B cell (primary cell): Measurements from ENCODE around the gene LCE4A. TPM values are rescaled to one million over a fixed set of nuclear protein-coding genes. Genes with fewer than 3 reads are reported as not detected.

Experiments
- ATAC-seq: fragments of 200-7000 bp; cut with Tn5 transposase; one replicate; pipeline ENCODE4 v1.10.0; 2021; ENCODE audit warnings: low read depth, mild to moderate bottlenecking, moderate number of reproducible peaks, moderate library complexity
- CTCF ChIA-PET: fragments of 350-600 bp; sonication (Branson Sonifier 250); formaldehyde crosslinking; loops from one replicate; lab custom pipeline; 2021; ENCODE audit warnings: antibody characterized with exemption, inconsistent platforms; lab: Charles Lee
- POLR2A ChIA-PET: fragments of 350-600 bp; sonication (Branson Sonifier 250); formaldehyde crosslinking; loops from one replicate; lab custom pipeline; 2021; ENCODE audit warnings: antibody characterized with exemption; lab: Charles Lee
- DNase-seq: peaks from one replicate; pipeline ENCODE4 v3.0.0; 2013
- H2AFZ ChIP-seq: 2 replicates; pipeline ENCODE4 v1.6.1; 2012; ENCODE audit warnings: mild to moderate bottlenecking, low read depth, low read length; ENCODE audit not compliant: insufficient read depth, poor library complexity, severe bottlenecking
- H3K27ac ChIP-seq, 2 donors: 1 replicate in 1 of 2; 2 replicates in 1 of 2; pipeline ENCODE4 v1.5.1; 2012 to 2013; ENCODE audit warnings: low read length in 2 of 2, mild to moderate bottlenecking in 2 of 2, moderate library complexity in 1 of 2
- H3K27me3 ChIP-seq, 4 experiments: fragments of 200-600 bp in 1 of 4; sonication (generic) in 1 of 4; replicated peaks in 1 of 4; 1 replicate in 2 of 4; 2 replicates in 2 of 4; pipeline versions ENCODE4 v1.6.1 to v1.7.0; 2013 to 2016; ENCODE audit warnings: low read length in 3 of 4, mild to moderate bottlenecking in 2 of 4, mixed read lengths in 1 of 4, moderate library complexity in 1 of 4; ENCODE audit not compliant: insufficient read depth in 4 of 4, control insufficient read depth in 3 of 4; ENCODE audit errors: control extremely low read depth in 1 of 4
- H3K36me3 ChIP-seq, 2 experiments: replicated peaks in 1 of 2; 1 replicate in 1 of 2; 2 replicates in 1 of 2; pipeline versions ENCODE4 v1.6.1 to v1.7.1; 2013; ENCODE audit warnings: low read length in 1 of 2; ENCODE audit not compliant: insufficient read depth in 2 of 2, control insufficient read depth in 1 of 2; ENCODE audit errors: control extremely low read depth in 1 of 2, extremely low read depth in 1 of 2
- H3K4me1 ChIP-seq, 2 donors: fragments of 200-600 bp in 1 of 2; sonication (generic) in 1 of 2; 1 replicate in 1 of 2; 2 replicates in 1 of 2; pipeline versions ENCODE4 v1.5.1 to v1.6.1; 2013 to 2017; ENCODE audit warnings: low read length in 2 of 2; ENCODE audit not compliant: control insufficient read depth in 2 of 2, insufficient read depth in 2 of 2
- H3K4me2 ChIP-seq: replicated peaks from 2 replicates; pipeline ENCODE3; 2012; ENCODE audit warnings: mild to moderate bottlenecking, low read depth, low read length; ENCODE audit not compliant: poor library complexity, severe bottlenecking
- H3K4me3 ChIP-seq, 5 experiments: fragments of 200-600 bp in 1 of 5; sonication (generic) in 1 of 5; 1 replicate in 3 of 5; 2 replicates in 2 of 5; pipeline versions ENCODE4 v1.5.1 to v1.7.0; 2011 to 2016; ENCODE audit warnings: low read length in 4 of 5, mild to moderate bottlenecking in 4 of 5, low read depth in 2 of 5, control low read depth in 1 of 5, moderate library complexity in 1 of 5; ENCODE audit not compliant: insufficient read depth in 1 of 5; ENCODE audit errors: control extremely low read depth in 1 of 5, extremely low read depth in 1 of 5
- H3K79me2 ChIP-seq: fragments of 200-600 bp; sonication (generic); one replicate; pipeline ENCODE4 v1.6.0; 2016; ENCODE audit warnings: low read length; ENCODE audit not compliant: control insufficient read depth, insufficient read depth
- H3K9ac ChIP-seq: fragments of 200-600 bp; sonication (generic); 2 replicates; pipeline ENCODE4 v1.6.1; 2017; ENCODE audit warnings: mild to moderate bottlenecking, low read length, moderate library complexity
- H3K9me3 ChIP-seq, 3 donors: one replicate each; pipeline versions ENCODE4 v1.6.1 to v1.7.1; 2013; ENCODE audit warnings: low read length in 2 of 3; ENCODE audit not compliant: control insufficient read depth in 2 of 3, insufficient read depth in 1 of 3; ENCODE audit errors: control extremely low read depth in 1 of 3
- H4K20me1 ChIP-seq: 2 replicates; pipeline ENCODE4 v1.6.0; 2012; ENCODE audit warnings: mild to moderate bottlenecking, low read length; ENCODE audit not compliant: insufficient read depth, control insufficient read depth, poor library complexity, severe bottlenecking
- H3K27ac Mint-ChIP-seq: one replicate; pipeline ENCODE4 v1.8.0; 2021; ENCODE audit warnings: mixed read lengths
- H3K27me3 Mint-ChIP-seq: one replicate; pipeline ENCODE4 v1.8.0; 2021; ENCODE audit warnings: mixed read lengths
- H3K4me1 Mint-ChIP-seq: one replicate; pipeline ENCODE4 v1.8.0; 2021; ENCODE audit warnings: mixed read lengths
- H3K4me3 Mint-ChIP-seq: one replicate; pipeline ENCODE4 v1.8.0; 2021; ENCODE audit warnings: mixed read lengths
- H3K9me3 Mint-ChIP-seq: one replicate; pipeline ENCODE4 v1.8.0; 2022; ENCODE audit warnings: mixed read lengths; ENCODE audit not compliant: insufficient read depth
- EZH2 ChIP-seq: IDR thresholded peaks from 2 replicates; pipeline ENCODE4 v1.6.1; 2012; ENCODE audit warnings: borderline replicate concordance, low read depth, mild to moderate bottlenecking, moderate library complexity, low read length; ENCODE audit not compliant: insufficient read depth, poor library complexity, severe bottlenecking
- WGBS: methylation state at CpG from one replicate; pipeline ENCODE4 v1.1.5; 2013; ENCODE audit warnings: missing lambda C conversion rate; ENCODE audit not compliant: insufficient coverage; 5-methylcytosine and 5-hydroxymethylcytosine counted together
- intact Hi-C: fragments of 100-400 bp; cut with micrococcal nuclease; formaldehyde crosslinking; loops from one replicate; pipeline ENCODE4 v1.10.0; 2022
- polyA plus RNA-seq: library from polyadenylated mRNA; depleted of rRNA; stranded (reverse); fragments of >200 nt; gene quantifications from 2 replicates; pipeline ENCODE4 v1.2.3, GENCODE V29; 2012
- total RNA-seq, 2 donors: library from RNA; stranded (reverse); fragments of 120-200 nt in 1 of 2; gene quantifications; 1 replicate in 1 of 2; 2 replicates in 1 of 2; pipeline versions ENCODE4 v1.2.3 to v1.2.4, GENCODE V29; 2013 to 2022
- TF ChIP-seq, protein P1 (sequence below): fragments of 200-600 bp; IDR thresholded peaks from one replicate; pipeline ENCODE4 v1.8.0; 2022; ENCODE audit warnings: antibody characterized with exemption, mild to moderate bottlenecking

LCE4A gene
- total and polyA plus RNA-seq, 2 donors (not counting 1 experiment from before 2014, with no cell fraction given), result not detected

DNA sequence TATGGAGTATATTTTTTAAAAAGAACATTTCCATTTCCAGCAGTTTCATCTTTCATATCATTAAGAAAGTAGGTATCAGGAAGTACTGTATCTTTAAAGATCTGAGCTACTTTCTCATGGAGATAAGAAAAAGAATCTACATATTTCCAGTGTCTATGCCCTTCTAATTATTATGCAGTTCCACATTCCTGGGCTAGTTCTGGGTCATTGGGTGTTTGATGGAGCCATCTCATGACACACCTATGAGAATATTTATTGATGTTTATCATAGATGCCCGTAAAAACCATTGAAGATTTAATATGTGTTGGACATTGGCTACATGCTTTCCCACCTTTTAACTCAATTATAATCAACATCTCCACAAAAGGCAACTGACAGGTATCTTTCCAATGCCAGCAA is 21.0 kb downstream of the LCE4A start:
- H3K4me1 Mint-ChIP-seq, result no peaks in the 10 kb centered on the region
- DNase-seq, result no peak
- Histone ChIP-seq H3K27me3 (no peaks in the 10 kb centered on the region), H2AFZ (no peak overlapping the region), H3K4me3 (no peak overlapping the region), H4K20me1 (no peaks in the 10 kb centered on the region), H3K27ac (no peak overlapping the region), H3K4me1 (no peaks in the 10 kb centered on the region), H3K36me3 (no peaks in the 10 kb centered on the region), H3K4me2 (no peak overlapping the region), H3K79me2 (no peaks in the 10 kb centered on the region), H3K9me3 (no peaks in the 10 kb centered on the region), H3K9ac (no peak overlapping the region)
- no peak overlapping the region for H3K27ac Mint-ChIP-seq
- H3K27me3 Mint-ChIP-seq, result peaks cover 26% of the 10 kb centered on the region
- WGBS, result no CpG with 5 or more reads among the region's 1 CpG
- H3K9me3 Mint-ChIP-seq, result no peaks in the 10 kb centered on the region
- ChIA-PET POLR2A (no interaction called here), CTCF (no interaction called here)
- ATAC-seq, result no peak
- TF ChIP-seq EZH2, result no peak
- TF ChIP-seq, protein P1, sequence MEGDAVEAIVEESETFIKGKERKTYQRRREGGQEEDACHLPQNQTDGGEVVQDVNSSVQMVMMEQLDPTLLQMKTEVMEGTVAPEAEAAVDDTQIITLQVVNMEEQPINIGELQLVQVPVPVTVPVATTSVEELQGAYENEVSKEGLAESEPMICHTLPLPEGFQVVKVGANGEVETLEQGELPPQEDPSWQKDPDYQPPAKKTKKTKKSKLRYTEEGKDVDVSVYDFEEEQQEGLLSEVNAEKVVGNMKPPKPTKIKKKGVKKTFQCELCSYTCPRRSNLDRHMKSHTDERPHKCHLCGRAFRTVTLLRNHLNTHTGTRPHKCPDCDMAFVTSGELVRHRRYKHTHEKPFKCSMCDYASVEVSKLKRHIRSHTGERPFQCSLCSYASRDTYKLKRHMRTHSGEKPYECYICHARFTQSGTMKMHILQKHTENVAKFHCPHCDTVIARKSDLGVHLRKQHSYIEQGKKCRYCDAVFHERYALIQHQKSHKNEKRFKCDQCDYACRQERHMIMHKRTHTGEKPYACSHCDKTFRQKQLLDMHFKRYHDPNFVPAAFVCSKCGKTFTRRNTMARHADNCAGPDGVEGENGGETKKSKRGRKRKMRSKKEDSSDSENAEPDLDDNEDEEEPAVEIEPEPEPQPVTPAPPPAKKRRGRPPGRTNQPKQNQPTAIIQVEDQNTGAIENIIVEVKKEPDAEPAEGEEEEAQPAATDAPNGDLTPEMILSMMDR, result no peak
- intact Hi-C loops, result no loop called here
- no peak overlapping the region for H3K4me3 Mint-ChIP-seq

DNA sequence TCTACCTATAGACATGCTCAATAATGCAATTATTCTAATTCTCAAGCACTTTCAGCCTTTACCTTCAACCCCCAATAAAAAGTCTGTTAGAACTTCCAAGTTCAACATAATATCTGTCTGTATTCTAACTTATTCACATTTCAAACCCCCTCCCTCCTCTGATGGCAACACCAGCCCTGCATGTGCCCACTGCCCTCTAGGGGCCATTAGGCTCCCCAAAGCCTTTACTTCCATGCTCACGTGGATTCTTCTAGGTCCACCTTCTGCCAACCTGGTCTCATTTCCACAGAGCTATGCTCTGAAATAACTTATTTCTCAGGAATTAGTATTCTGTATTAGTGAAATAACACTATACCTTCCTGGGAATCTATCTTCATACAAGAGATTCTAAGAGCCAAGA is 27.7 kb downstream of the LCE4A start:
- Mint-ChIP-seq H3K4me3 (no peak overlapping the region), H3K27ac (no peak overlapping the region), H3K27me3 (peaks cover 28% of the 10 kb centered on the region), H3K4me1 (no peaks in the 10 kb centered on the region), H3K9me3 (no peaks in the 10 kb centered on the region)
- H3K9me3 ChIP-seq, result no peaks in the 10 kb centered on the region
- POLR2A ChIA-PET, result no interaction called here
- no peaks in the 10 kb centered on the region for H3K79me2 ChIP-seq
- no peak for DNase-seq
- peaks cover 0 to 5% (median 2%) of the 10 kb centered on the region in 4 experiments for H3K27me3 ChIP-seq
- intact Hi-C loops, result no loop called here
- H4K20me1 ChIP-seq, result no peaks in the 10 kb centered on the region
- no CpG with 5 or more reads among the region's 1 CpG for WGBS
- TF ChIP-seq, protein P1, result no peak
- no peak for TF ChIP-seq EZH2
- ATAC-seq, result no peak
- H3K4me3 ChIP-seq, result no peak overlapping the region
- no peaks in the 10 kb centered on the region for H3K36me3 ChIP-seq
- no peak overlapping the region for H3K27ac ChIP-seq
- no peak overlapping the region for H3K9ac ChIP-seq
- H2AFZ ChIP-seq, result no peak overlapping the region
- CTCF ChIA-PET, result interaction anchor here (0.6 kb wide), 1 partner anchor 872 kb away, joined by 3 read pairs; no protein-coding TSS in a partner anchor
- H3K4me1 ChIP-seq, result no peaks in the 10 kb centered on the region
- no peak overlapping the region for H3K4me2 ChIP-seq
